Lower leg skin (tissue), 3 donors: ENCODE results near the gene HSPBP1.

Experiments used
- CTCF ChIP-seq, 3 donors: fragments of 450-650 bp; IDR thresholded peaks; one replicate each; pipeline ENCODE4 v1.5.1; 2016; ENCODE audit warnings: antibody characterized with exemption in 3 of 3, mild to moderate bottlenecking in 3 of 3, moderate library complexity in 2 of 3
- POLR2A ChIP-seq, 2 donors: fragments of 450-650 bp; IDR thresholded peaks; one replicate each; pipeline ENCODE4 v1.6.1; 2016 to 2017; ENCODE audit warnings: antibody characterized with exemption in 2 of 2, mild to moderate bottlenecking in 1 of 2, moderate library complexity in 1 of 2

- no peak for TF ChIP-seq POLR2A (IDR thresholded peaks at IDR 0.05)
- no peak for TF ChIP-seq CTCF (IDR thresholded peaks at IDR 0.05)
Measured at GRCh38 chr19:55304279-55304978, 24.5 kb upstream of the HSPBP1 start.
